SK-N-SH (cell line): ENCODE results near the gene STXBP1. TPM values are rescaled to one million over a fixed set of nuclear protein-coding genes. Genes with fewer than 3 reads are reported as not detected.

Source experiments
- CTCF ChIA-PET: fragments of 300-600, 350-600 bp; formaldehyde crosslinking; extraction: SDS; loops from one replicate; lab custom pipeline; 2021; lab: Yijun Ruan, JAX
- POLR2A ChIA-PET: fragments of 350-600 bp; sonication (Branson Sonifier 250); formaldehyde crosslinking; extraction: SDS; loops from one replicate; lab custom pipeline; 2020; ENCODE audit warnings: antibody characterized with exemption, inconsistent platforms; lab: Yijun Ruan, JAX
- DNase-seq: peaks from one replicate; pipeline ENCODE4 v3.0.0; 2012
- H2AFZ ChIP-seq: fragments of 200-600 bp; sonication (generic); 2 replicates; pipeline ENCODE4 v1.8.1; 2016; ENCODE audit warnings: antibody characterized with exemption, mild to moderate bottlenecking, low read depth
- H3F3A ChIP-seq: fragments of 200-600 bp; sonication (generic); replicated peaks from 2 replicates; pipeline ENCODE3; 2016; ENCODE audit warnings: antibody characterized with exemption, mild to moderate bottlenecking; ENCODE audit not compliant: insufficient read depth
- H3K27ac ChIP-seq, 2 experiments: fragments of 200-500 bp in 1 of 2; fragments of 200-600 bp in 1 of 2; sonication (Bioruptor generic) in 1 of 2; sonication (generic), shearing (Covaris generic) in 1 of 2; 2 replicates each; pipeline versions ENCODE4 v1.5.1 to v1.6.1; 2014 to 2016; ENCODE audit warnings: low read depth in 2 of 2, inconsistent platforms in 1 of 2, low read length in 1 of 2, mild to moderate bottlenecking in 1 of 2, mixed read lengths in 1 of 2
- H3K27me3 ChIP-seq: fragments of 200-600 bp; sonication (generic), shearing (Covaris generic); 2 replicates; pipeline ENCODE4 v1.6.1; 2016; ENCODE audit warnings: mixed run types; ENCODE audit not compliant: insufficient read depth
- H3K36me3 ChIP-seq, 2 experiments: fragments of 200-500 bp in 1 of 2; fragments of 200-600 bp in 1 of 2; sonication (Bioruptor generic) in 1 of 2; sonication (generic) in 1 of 2; replicated peaks in 1 of 2; 2 replicates each; pipeline versions ENCODE3 to v1.5.1; 2014 to 2016; ENCODE audit warnings: low read length in 1 of 2, mild to moderate bottlenecking in 1 of 2; ENCODE audit not compliant: insufficient read depth in 2 of 2, control insufficient read depth in 1 of 2
- H3K4me1 ChIP-seq, 2 experiments: fragments of 200-500 bp in 1 of 2; fragments of 200-600 bp in 1 of 2; sonication (Bioruptor generic) in 1 of 2; sonication (generic), shearing (Covaris generic) in 1 of 2; 2 replicates each; pipeline versions ENCODE4 v1.5.1 to v1.6.1; 2014 to 2016; ENCODE audit warnings: low read depth in 1 of 2, low read length in 1 of 2, mixed run types in 1 of 2; ENCODE audit not compliant: insufficient read depth in 2 of 2, control insufficient read depth in 1 of 2
- H3K4me2 ChIP-seq: fragments of 200-600 bp; sonication (generic), shearing (Covaris generic); 2 replicates; pipeline ENCODE4 v1.6.1; 2017; ENCODE audit warnings: mixed run types
- H3K4me3 ChIP-seq, 2 experiments: fragments of 200-500 bp in 1 of 2; fragments of 200-600 bp in 1 of 2; sonication (Bioruptor generic) in 1 of 2; sonication (generic), shearing (Covaris generic) in 1 of 2; 2 replicates each; pipeline versions ENCODE4 v1.5.1 to v1.8.1; 2014 to 2016; ENCODE audit warnings: low read depth in 2 of 2, inconsistent platforms in 1 of 2, low read length in 1 of 2, mild to moderate bottlenecking in 1 of 2, mixed read lengths in 1 of 2, moderate library complexity in 1 of 2
- H3K79me2 ChIP-seq: fragments of 200-600 bp; sonication (generic); 2 replicates; pipeline ENCODE4 v1.8.1; 2017; ENCODE audit warnings: mild to moderate bottlenecking; ENCODE audit not compliant: insufficient read depth
- H3K9ac ChIP-seq: fragments of 200-600 bp; sonication (generic); 2 replicates; pipeline ENCODE4 v1.6.1; 2017; ENCODE audit warnings: mixed run types
- H3K9me2 ChIP-seq: fragments of 200-600 bp; sonication (generic); 2 replicates; pipeline ENCODE4 v1.6.1; 2017; ENCODE audit warnings: mixed run types
- H3K9me3 ChIP-seq: fragments of 200-600 bp; sonication (generic); 2 replicates; pipeline ENCODE4 v1.6.1; 2017; ENCODE audit warnings: mixed run types, mild to moderate bottlenecking, moderate library complexity
- H4K20me1 ChIP-seq: fragments of 200-600 bp; sonication (generic); 2 replicates; pipeline ENCODE4 v1.6.1; 2017; ENCODE audit warnings: mild to moderate bottlenecking, mixed run types; ENCODE audit not compliant: insufficient read depth
- CTCF ChIP-seq: fragments of 200-600 bp; sonication (generic); IDR thresholded peaks from 2 replicates; pipeline ENCODE4 v1.6.1; 2017; ENCODE audit warnings: antibody characterized with exemption, mild to moderate bottlenecking, moderate library complexity
- EP300 ChIP-seq, 2 experiments: IDR thresholded peaks; 2 replicates each; pipeline versions ENCODE4 v1.4.0 to v1.6.1; 2012; ENCODE audit warnings: borderline replicate concordance in 1 of 2, low read depth in 1 of 2, low read length in 1 of 2
- FOXJ3 ChIP-seq: sonication (generic); formaldehyde crosslinking; IDR thresholded peaks from 2 replicates; pipeline ENCODE4 v1.5.1; 2020; ENCODE audit warnings: mild to moderate bottlenecking, missing genetic modification reagents
- FOXM1 ChIP-seq: IDR thresholded peaks from 2 replicates; pipeline ENCODE4 v1.4.0; 2012; ENCODE audit warnings: low read depth, mild to moderate bottlenecking
- MAX ChIP-seq: IDR thresholded peaks from 2 replicates; pipeline ENCODE4 v1.4.0; 2012; ENCODE audit warnings: low read depth
- PBX3 ChIP-seq: IDR thresholded peaks from 2 replicates; pipeline ENCODE4; 2012
- POLR2AphosphoS5 ChIP-seq: IDR thresholded peaks from 2 replicates; pipeline ENCODE4 v1.6.1; 2012; ENCODE audit warnings: low read depth, low read length
- RFX5 ChIP-seq: IDR thresholded peaks from 2 replicates; pipeline ENCODE4 v1.6.1; 2012; ENCODE audit warnings: mild to moderate bottlenecking, improper control_type of control experiment, low read length
- SMC3 ChIP-seq: IDR thresholded peaks from 2 replicates; pipeline ENCODE4 v1.6.1; 2012; ENCODE audit warnings: low read depth, low read length, improper control_type of control experiment
- TAF1 ChIP-seq: IDR thresholded peaks from 2 replicates; pipeline ENCODE4 v1.6.1; 2012; ENCODE audit warnings: low read depth, mild to moderate bottlenecking, low read length, moderate library complexity, borderline replicate concordance
- ZBTB33 ChIP-seq: IDR thresholded peaks from 2 replicates; pipeline ENCODE4 v1.4.0; 2012; ENCODE audit warnings: low read depth, borderline replicate concordance
- WGBS: methylation state at CpG from one replicate; pipeline ENCODE4 v1.1.6; 2017; ENCODE audit warnings: low lambda C conversion rate; 5-methylcytosine and 5-hydroxymethylcytosine counted together
- polyA plus RNA-seq, 3 experiments: library from polyadenylated mRNA; depleted of rRNA; stranded (reverse); fragments of >200 nt; gene quantifications; 2 replicates each; pipeline ENCODE4 v1.2.3, GENCODE V29; 2012

Gene STXBP1
- polyA plus RNA-seq, 1 of the 3 experiments (the other 2 are of a cell fraction), result 44.3 TPM

- Histone ChIP-seq H3K36me3 (peaks cover 22 to 43% of the 10 kb centered on the region in 2 experiments), H3K27me3 (no peaks in the 10 kb centered on the region), H3K4me1 (peaks cover 0 to 65% of the 10 kb centered on the region in 2 experiments; a peak in 2 of 4 replicates), H3K9me2 (no peaks in the 10 kb centered on the region), H3K4me2 (peak overlapping the region; percentile 55; the same call in 1 of the 2 replicates), H2AFZ (no peak overlapping the region), H3K9ac (no peak overlapping the region), H3K27ac (peak overlapping the region; percentile 52 to 97; a peak in 3 of 4 replicates), H3K9me3 (no peaks in the 10 kb centered on the region), H3K79me2 (no peaks in the 10 kb centered on the region), H3K4me3 (no peak overlapping the region), H3F3A (peaks cover 4% of the 10 kb centered on the region), H4K20me1 (no peaks in the 10 kb centered on the region)
- POLR2A ChIA-PET, result interaction anchor here (0.9 to 2.4 kb wide), 4 partner anchors 31 to 70 kb away, joined by 3 to 14 read pairs (median 10); partner anchors contain the start of gene STXBP1
- DNase-seq, result no peak
- 96% methylated on average over 7 of the region's 7 CpGs for WGBS
- CTCF ChIA-PET, result interaction anchor here (1.1 to 3.2 kb wide), 5 partner anchors 11 to 74 kb away, joined by 3 to 22 read pairs (median 5); partner anchors contain the start of gene TOR2A
- TF ChIP-seq TAF1 (no peak), RFX5 (no peak), PBX3 (no peak), FOXJ3 (CRISPR knock-in tag) (no peak), MAX (no peak), POLR2AphosphoS5 (no peak), CTCF (no peak), EP300 (IDR thresholded peaks at IDR 0.05; ENCODE audit: borderline replicate concordance in 1 of 2, low read depth in 1 of 2, low read length in 1 of 2) (no peak), SMC3 (no peak), FOXM1 (no peak), ZBTB33 (no peak)
These were observed 52.2 kb downstream of the STXBP1 start for GRCh38 chr9:127664324-127664677.
